GM21360 (cell line): ENCODE results near the gene VAV2.

ENCODE experiments used
- ATAC-seq: cut with Tn5 transposase; IDR thresholded peaks from one replicate; pipeline ENCODE4 v1.9.1; 2021; ENCODE audit warnings: mild to moderate bottlenecking, moderate library complexity; ENCODE audit not compliant: unreplicated experiment

The VAV2 gene

GRCh38 chr9:133943036-133943780, 48.9 kb downstream of the VAV2 start:
- no peak for ATAC-seq

- no peak for ATAC-seq
Measured at GRCh38 chr9:133942206-133942975, 49.7 kb downstream of the VAV2 start.

- ATAC-seq = no peak
Measured at GRCh38 chr9:133939845-133940244, 52.3 kb downstream of the VAV2 start.

GRCh38 chr9:133939171-133939785, 52.8 kb downstream of the VAV2 start:
- no peak for ATAC-seq

- ATAC-seq = no peak
Measured at GRCh38 chr9:133938753-133939152, 53.4 kb downstream of the VAV2 start.

- ATAC-seq = no peak
Measured at GRCh38 chr9:133938086-133938485, 54.0 kb downstream of the VAV2 start.

- no peak for ATAC-seq
Measured at GRCh38 chr9:133937120-133937519, 55.0 kb downstream of the VAV2 start.

GRCh38 chr9:133935328-133936005, 56.7 kb downstream of the VAV2 start:
- no peak for ATAC-seq

GRCh38 chr9:133934482-133935232, 57.5 kb downstream of the VAV2 start:
- ATAC-seq = no peak

GRCh38 chr9:133933426-133934026, 58.6 kb downstream of the VAV2 start:
- no peak for ATAC-seq

- ATAC-seq = no peak
Measured at GRCh38 chr9:133932633-133933032, 59.5 kb downstream of the VAV2 start.

- no peak for ATAC-seq
Measured at GRCh38 chr9:133932181-133932580, 59.9 kb downstream of the VAV2 start.

- no peak for ATAC-seq
Measured at GRCh38 chr9:133930682-133931485, 61.2 kb downstream of the VAV2 start.

- no peak for ATAC-seq
Measured at GRCh38 chr9:133930046-133930681, 62.0 kb downstream of the VAV2 start.

GRCh38 chr9:133929599-133929998, 62.5 kb downstream of the VAV2 start:
- ATAC-seq = no peak

GRCh38 chr9:133928248-133928764, 63.8 kb downstream of the VAV2 start:
- ATAC-seq = no peak

- no peak for ATAC-seq
Measured at GRCh38 chr9:133927041-133927440, 65.1 kb downstream of the VAV2 start.

- ATAC-seq = no peak
Measured at GRCh38 chr9:133926165-133926856, 65.8 kb downstream of the VAV2 start.
